ENCODE data around the gene CSNK2B.

The CSNK2B gene

GRCh38 chr6:31665501-31666336 lies at the start of gene CSNK2B:
TSS of gene CSNK2B (plus strand) at chr6:31666080. CDS start at chr6:31666832, 752 bp downstream.
- DNase-seq = peak; percentile 98

- no peak for DNase-seq
Observed at GRCh38 chr6:31617010-31617409, 48.9 kb upstream of the CSNK2B start.

GRCh38 chr6:31619805-31620585 lies 45.9 kb upstream of the CSNK2B start:
- DNase-seq = peak; percentile 98 to 99

- DNase-seq = peak in 1 of 2 donors; percentile 52
Observed at GRCh38 chr6:31620586-31621319, 45.1 kb upstream of the CSNK2B start, which contains the start of gene PRRC2A. TSS of gene PRRC2A (plus strand) at chr6:31620715. CDS start at chr6:31622790, 2,075 bp downstream.

GRCh38 chr6:31621320-31621939 lies 44.5 kb upstream of the CSNK2B start:
- no peak for DNase-seq

DNA sequence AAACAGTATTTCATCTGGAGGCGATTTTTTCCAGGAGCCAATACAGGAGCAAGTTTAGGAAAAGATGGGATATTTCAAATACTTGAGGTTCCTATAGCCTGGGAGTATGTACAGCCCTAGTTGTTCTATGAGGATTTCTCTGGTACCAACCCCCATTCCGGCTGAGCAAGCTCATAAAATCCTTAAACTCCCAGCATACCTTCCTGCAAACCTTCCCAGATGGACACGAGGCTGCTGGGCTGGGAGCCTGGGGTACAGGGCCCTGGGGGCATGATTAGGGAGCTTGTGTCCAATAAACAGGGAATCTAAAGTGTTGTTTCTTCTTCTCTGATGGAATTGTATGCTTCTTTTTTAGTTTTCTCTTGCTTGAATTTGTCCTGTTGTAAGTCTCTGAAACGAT lies 43.9 kb upstream of the CSNK2B start:
- DNase-seq = no peak

GRCh38 chr6:31622684-31623091 lies 43.2 kb upstream of the CSNK2B start:
- peak; percentile 54 to 69 for DNase-seq

- DNase-seq = no peak
Observed at GRCh38 chr6:31624070-31624469, 41.8 kb upstream of the CSNK2B start.

- DNase-seq = no peak
Observed at GRCh38 chr6:31626952-31627351, 38.9 kb upstream of the CSNK2B start.

- DNase-seq = no peak
Observed at GRCh38 chr6:31627690-31628287, 38.1 kb upstream of the CSNK2B start.

GRCh38 chr6:31629014-31629413 lies 36.9 kb upstream of the CSNK2B start:
- DNase-seq = no peak

DNA sequence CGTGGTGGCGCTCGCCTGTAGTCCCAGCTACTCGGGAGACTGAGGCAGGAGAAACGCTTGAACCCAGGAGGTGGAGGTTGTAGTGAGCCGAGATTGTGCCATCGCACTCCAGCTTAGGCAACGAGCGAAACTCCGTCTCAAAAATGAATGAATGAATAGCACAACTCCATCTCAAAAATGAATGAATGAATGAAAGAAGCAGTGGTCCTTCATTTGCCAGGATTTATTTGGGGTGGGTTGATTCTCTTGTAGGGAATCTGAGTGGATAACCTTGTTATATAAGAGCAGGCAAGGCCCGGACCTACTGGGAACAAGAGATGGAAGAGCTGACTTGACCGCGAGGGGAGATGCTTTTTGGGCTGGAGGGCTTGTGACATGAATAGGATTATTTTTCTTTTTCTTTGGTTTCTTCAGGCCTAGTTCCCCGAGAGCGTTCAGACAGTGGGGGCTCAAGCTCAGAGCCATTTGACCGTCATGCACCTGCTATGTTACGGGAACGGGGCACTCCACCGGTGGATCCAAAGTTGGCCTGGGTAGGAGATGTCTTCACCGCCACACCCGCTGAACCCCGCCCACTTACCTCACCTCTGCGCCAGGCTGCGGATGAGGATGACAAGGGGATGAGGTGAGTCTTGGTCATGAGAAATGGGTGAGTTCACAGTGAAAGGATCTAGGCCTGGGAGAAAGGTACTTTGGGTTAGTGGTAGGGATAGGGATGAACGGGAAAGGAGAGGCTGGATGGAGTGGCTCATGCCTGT lies 35.5 kb upstream of the CSNK2B start:
- no peak for DNase-seq

DNA sequence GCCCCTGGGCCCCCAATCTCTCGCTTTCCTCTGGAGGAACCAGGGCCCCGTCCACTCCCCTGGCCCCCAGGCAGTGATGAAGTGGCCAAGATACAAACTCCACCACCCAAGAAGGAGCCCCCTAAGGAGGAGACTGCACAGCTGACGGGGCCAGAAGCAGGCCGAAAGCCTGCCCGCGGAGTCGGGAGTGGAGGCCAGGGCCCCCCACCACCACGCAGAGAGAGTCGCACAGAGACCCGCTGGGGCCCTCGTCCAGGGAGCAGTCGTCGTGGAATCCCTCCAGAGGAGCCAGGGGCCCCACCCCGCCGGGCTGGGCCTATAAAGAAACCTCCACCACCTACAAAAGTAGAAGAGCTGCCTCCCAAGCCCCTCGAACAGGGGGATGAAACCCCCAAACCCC lies 34.7 kb upstream of the CSNK2B start:
- DNase-seq = no peak

GRCh38 chr6:31631681-31632278 lies 34.1 kb upstream of the CSNK2B start:
- DNase-seq = no peak

DNA sequence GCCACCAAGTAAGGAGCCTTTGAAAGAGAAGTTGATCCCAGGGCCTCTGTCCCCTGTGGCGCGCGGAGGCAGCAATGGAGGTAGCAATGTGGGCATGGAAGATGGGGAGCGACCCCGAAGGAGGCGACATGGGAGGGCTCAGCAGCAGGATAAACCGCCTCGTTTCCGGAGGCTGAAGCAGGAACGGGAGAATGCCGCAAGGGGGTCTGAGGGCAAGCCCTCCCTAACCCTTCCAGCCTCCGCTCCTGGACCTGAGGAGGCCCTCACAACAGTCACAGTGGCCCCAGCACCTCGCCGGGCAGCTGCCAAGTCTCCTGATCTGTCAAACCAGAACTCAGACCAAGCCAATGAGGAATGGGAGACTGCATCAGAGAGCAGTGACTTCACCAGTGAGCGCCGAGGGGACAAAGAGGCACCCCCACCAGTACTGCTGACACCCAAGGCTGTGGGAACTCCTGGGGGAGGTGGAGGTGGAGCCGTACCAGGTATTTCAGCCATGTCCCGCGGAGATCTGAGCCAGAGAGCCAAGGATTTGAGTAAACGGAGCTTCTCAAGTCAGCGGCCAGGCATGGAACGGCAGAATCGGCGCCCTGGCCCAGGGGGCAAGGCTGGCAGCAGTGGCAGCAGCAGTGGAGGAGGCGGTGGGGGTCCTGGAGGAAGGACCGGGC lies 33.5 kb upstream of the CSNK2B start:
- DNase-seq = no peak

DNA sequence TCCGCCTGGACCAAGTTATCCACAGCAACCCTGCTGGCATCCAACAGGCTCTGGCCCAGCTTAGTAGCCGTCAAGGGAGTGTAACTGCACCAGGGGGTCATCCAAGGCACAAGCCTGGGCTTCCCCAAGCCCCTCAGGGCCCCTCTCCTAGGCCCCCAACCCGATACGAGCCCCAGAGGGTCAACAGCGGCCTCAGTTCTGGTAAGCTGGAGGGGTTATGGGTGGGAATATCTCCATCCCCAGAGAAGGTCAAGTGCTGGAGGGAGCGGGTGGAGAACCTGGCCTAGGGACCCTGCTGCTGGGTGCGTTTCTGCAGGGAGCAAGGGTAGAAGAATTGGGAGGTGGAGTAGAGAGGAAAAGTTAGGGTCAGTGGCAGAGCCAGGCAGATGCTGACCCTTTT lies 32.4 kb upstream of the CSNK2B start:
- no peak for DNase-seq

DNA sequence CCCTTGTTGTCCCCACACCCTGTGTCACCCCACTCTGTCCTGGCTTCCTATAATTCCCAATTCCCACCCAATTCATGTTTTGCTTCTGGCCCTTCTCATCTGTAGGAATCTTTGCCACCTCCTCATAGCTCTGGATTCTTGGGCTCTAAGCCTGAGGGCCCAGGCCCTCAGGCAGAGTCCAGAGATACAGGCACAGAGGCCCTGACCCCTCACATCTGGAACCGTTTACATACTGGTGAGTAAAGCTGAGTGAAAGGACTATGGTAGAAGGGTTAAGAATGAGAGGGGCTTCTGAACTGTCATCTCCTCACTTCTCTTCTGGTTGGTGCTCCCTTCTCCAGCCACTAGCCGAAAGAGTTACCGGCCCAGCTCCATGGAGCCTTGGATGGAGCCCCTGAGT lies 31.7 kb upstream of the CSNK2B start:
- no peak for DNase-seq

- no peak for DNase-seq
Observed at GRCh38 chr6:31634969-31635575, 30.8 kb upstream of the CSNK2B start.

DNA sequence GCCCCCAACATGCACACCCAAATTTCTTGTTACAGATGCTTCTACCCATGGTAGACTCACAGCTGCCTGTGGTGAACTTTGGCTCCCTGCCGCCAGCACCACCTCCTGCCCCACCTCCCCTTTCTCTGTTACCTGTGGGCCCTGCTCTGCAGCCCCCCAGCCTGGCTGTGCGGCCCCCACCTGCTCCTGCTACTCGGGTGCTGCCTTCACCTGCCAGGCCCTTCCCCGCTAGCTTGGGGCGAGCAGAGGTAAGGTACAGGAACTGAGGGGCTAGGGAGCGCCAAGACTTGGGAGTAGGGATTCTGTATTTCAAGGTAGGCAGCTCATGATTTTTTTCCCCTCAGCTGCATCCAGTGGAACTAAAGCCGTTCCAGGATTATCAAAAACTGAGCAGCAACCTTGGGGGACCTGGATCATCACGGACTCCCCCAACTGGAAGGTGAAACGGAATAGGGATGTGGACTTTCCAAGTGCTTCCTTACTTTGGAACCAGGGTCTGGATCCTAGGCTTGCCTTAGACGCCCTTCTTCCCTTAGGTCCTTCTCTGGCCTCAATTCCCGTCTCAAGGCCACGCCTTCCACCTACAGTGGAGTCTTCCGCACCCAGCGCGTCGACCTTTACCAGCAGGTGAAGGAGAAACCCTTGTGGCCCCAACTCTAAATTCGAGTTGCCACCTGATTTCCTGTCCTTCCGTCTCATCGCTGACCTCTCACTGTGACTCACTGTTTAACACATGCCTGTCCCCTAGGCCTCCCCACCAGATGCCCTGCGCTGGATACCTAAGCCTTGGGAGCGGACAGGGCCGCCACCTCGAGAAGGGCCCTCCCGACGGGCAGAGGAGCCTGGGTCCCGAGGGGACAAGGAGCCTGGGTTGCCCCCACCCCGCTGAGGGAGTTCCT lies 28.9 kb upstream of the CSNK2B start:
- DNase-seq = no peak
